Activated naive CD4-positive, alpha-beta T cell treated with Interleukin-2 at 50 U/mL for 16 hours (primary cell): ENCODE measurements around the gene CLRN2.

Experiments
- DNase-seq: peaks from one replicate; pipeline ENCODE4 v3.0.0-alpha.2; 2020

The CLRN2 gene, protein sequence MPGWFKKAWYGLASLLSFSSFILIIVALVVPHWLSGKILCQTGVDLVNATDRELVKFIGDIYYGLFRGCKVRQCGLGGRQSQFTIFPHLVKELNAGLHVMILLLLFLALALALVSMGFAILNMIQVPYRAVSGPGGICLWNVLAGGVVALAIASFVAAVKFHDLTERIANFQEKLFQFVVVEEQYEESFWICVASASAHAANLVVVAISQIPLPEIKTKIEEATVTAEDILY

DNA sequence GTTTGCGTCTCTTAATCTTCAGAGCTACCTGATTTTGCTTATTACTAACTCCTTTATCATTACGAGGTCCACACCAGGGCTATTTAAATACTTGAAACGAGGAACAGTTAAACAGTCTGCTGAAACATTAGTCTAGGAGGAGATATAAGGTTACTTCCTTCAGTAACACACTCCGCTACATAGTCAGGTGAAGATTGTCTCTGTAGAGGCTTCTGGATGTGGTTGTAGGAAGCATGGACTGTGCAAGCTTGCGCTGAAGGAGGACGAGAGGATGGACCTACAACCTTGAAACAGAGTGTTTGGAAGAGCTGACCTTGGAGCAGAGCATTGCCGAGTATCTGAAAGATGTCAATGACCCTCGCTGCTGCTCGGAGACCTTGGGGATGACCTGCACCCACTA lies at the start of gene CLRN2:
Gene CLRN2, plus strand, starts transcription at position 301 of the 400 bp plus-strand sequence. CDS start 102 bp downstream, outside the sequence.
- DNase-seq = no peak

DNA sequence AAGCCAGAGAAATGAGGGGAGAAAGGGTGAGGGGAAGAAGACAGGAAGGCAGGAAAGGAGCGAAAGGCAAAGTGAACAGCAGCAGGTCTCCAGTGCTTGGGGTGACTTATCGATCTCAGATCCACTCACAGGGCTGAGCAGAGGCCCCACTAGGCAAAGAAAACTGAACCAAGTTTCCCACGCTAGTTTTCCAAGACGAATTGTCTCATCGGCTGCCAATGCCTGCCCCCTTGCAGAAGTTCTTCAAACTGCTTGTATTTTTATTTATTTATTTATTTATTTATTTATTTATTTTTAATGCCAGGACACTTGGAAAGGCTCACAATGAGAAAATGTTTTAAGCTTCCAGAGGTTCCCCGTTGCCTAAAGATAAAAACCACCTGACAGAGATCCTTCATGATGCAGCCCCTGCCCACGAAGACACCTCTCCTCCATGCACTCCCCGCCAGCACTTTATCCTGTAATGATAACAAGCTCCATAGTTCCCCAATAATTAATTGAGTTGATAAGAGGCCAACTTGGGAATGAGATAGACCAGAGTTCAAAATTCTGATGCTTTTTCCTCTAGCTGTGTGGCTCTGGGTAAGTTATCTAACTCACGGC lies 46.2 kb upstream of the CLRN2 start:
- DNase-seq = no peak

DNA sequence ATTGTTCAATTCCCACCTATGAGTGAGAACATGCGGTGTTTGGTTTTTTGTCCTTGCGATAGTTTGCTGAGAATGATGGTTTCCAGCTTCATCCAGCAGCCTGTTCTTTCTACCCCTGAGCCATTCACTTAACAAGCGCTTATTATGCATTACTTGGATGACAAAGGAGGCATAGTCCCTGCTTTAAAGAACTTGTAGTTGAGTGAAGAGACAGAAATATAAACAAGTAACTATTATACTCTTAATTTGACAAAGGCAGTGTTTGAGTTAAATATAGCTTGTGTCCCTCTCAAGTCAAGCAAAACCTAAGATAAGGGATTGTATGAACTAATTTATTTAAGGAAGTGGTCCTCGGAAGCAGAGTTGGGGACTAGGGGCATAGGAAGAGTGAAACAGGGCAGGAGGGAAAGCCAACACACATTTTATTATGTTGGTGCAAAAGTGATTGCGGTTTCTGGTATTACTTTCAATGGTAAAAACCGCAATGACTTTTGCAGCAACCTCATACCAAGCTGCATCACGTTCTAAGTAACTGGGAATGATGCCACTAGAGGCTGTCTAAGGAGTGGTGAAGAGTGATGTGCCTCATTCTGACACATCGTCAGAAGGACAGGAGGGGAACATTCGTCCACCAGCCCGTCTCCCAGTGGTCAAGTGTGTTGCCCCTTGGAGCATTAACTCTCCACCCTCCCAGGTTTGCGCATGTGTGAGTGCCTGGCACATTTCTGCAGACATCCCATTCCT lies 44.9 kb upstream of the CLRN2 start:
- no peak for DNase-seq

DNA sequence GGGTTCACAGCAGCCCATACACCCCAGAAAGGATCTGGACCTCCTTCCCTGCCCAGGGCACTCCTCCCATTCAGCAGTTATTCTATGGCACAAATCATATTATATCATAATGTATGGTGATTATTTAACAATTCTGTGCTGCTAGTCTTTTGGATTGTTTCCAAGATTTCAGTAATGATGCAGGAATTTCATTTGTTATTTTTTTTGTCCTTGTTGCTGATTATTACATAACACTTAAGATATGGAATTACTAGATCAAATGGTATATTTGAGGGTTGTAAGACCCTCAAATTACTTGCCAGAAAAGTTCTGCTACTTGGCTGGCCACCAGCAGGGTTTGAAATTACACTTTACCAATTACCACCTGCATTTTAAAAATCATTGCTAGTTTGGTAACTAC lies 39.5 kb upstream of the CLRN2 start:
- no peak for DNase-seq

DNA sequence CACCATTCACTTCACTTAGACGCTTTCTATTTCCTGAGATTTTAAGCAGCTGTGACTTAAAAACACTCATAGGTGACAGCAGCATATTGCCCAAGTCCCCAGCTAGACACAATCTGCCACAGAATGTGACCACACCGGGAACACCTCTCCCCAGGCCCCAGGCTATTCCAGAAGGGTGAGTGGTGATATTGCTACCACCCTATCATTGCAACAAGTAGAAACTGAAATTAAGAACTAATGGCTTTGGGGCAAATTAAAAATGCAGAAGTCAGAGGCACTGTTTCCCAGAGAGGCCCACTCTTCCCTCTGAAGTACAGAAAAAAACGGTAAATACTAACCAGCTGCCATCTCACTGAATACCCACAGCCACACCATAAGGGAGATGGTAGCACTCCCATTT lies 38.1 kb upstream of the CLRN2 start:
- DNase-seq = no peak

DNA sequence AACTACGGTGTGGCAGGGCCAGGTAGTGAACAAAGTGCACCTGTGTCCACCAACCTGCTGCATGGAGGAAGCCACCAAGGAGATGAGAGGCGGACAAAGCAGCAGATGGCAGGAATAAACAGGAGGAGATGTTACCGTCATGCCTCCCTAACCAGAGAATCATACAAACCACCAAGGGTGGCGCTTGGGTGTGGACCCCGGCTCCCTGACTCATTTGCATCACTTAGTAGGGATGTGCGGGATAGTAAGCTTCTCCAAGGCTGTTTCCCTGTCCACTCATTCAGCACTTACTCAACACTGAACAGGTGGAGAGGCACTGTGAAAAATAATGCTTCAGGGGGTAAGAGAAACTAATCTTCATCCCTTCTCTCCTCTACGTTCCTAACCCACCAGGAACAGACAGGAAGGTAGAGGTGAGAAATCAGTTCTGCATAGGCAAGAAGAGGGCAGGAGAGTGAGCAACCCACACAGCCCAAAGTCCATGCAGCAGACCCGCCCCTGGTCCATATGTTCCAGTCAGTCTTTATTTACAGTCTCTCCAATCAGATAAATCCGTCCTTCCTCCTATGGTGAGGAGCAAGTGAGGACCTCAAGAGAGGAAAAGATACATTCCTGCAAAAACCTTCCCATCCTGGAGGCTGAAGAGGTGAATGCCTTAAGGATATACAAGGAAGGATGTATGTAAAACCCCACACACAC lies 37.0 kb upstream of the CLRN2 start:
- no peak for DNase-seq

DNA sequence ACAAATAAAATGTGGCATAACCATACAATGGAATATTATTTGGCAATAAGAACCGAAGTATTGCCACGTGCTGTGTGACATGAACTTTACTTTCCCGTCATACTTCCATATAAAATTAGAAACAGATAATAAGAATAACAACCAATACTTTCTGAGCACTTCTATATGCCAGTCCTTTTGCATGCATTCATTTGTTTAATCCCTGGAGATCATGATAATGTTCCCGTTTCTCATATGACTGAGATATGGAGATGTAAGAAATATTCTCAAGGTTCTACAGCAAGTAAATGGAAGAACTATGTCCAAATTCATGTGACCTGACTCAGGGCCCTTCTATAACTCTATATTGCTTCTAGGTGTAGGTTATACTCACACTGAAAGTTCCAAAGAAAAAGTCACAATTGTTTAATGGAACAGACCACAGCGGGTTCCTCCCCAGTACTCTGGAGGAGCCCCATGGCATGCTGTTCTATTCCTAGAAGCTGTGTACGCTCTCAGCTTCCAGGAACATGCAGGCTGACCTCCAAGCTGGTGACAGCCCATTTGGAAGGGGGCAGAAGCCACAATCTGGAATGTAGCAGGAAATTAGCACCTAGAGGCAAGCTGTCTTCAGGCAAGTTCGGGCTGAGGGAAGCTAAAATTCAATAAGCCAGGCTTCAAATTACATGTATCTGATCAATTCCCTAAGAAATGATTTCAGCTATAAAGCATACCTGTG lies 34.6 kb upstream of the CLRN2 start:
- DNase-seq = no peak

DNA sequence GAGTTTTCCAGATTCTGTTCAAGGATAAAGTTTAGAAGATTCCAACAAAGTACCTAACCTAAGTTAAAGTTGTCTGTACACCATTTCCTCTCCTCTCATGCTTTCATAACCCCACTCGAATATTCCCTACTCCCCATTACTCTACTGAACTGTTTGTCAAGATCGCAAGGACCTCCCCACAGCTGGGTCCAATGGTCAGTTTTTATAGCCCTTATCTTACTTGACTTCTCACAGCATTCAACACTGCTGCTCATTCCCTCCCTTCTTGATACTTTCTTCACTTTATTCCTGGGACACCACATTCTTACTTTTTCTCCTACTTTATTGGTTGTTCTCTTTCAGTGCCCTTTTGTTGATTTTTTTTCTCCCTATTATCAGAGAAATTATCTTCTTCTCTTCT lies 34.0 kb upstream of the CLRN2 start:
- no peak for DNase-seq

DNA sequence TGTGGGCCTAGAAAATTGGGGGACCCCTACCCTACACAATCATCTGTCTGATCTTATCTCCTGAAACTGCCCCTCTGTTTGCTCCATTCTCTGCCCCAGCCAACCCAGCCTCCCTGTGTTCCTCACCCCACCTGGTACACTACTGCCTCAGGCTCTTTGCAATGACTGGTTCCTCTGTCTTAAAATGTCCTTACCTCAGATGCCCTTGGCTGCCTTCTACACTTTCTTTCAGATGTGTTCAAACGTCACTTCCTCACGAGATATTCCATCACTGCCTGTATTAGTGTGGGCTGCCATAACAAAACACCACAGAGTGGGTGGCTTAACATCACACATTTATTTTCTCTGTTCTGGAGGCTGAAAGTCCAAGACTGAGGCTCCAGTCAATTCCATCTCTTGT lies 32.2 kb upstream of the CLRN2 start:
- no peak for DNase-seq

DNA sequence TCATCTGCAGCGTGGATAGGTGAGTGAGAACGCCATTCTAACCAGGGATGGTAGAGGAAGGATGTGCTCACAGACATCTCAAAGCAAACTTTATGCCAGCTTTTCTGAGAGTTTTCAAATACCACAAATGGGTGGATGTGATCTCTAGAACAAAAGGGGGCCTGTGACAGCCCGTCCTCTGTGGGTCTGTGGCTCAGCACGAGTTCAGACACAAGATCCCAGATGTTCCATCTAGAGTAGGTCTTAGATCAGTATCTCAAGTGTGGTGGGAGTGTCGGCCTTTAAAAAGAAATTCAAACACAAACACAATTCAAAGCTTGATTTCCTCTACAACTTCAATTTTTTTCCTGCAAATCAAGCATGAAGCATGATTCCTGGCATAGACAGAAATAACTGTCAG lies 25.8 kb upstream of the CLRN2 start:
- DNase-seq = no peak

DNA sequence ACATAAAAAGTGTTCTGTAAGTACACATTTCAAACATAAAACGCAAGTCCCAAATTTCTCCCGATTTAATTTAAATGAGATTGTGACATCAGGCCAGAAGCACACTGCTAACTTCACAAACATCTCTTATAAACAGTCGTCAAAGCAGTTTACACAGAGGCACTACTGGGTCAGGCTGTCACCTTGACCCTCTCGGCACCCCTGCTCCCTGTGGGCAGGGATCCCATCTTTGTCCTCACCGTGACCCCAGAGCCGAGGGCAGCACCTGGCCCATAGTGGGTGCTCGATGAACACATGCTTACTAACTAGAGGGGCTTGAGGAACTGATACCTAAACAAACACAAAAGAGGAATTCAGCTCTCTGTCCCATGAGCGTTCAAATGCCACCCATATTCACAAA lies 25.2 kb upstream of the CLRN2 start:
- no peak for DNase-seq

DNA sequence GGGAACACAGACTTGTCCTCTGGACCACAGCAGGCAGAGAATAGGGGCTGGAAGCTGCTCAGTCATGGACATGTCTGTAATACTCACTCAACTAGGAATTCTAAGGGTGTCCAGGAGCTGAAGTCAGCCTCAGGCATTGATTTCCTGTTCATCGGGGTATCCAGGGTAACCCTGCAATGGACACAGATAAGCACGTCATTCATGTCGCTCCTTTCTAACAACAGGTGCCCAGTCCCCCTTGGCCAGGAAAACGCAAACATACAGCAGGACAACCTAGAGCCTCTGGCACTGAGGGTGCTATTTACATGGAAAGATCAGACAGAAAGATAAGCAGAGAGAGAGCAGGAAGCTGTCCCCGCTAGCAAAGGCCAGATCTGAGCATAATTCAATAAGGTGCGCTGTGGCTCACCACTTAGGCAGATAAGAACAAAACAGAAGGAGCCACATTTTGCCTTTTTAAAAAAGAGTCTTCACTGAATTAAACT lies 24.3 kb upstream of the CLRN2 start:
- DNase-seq = no peak

DNA sequence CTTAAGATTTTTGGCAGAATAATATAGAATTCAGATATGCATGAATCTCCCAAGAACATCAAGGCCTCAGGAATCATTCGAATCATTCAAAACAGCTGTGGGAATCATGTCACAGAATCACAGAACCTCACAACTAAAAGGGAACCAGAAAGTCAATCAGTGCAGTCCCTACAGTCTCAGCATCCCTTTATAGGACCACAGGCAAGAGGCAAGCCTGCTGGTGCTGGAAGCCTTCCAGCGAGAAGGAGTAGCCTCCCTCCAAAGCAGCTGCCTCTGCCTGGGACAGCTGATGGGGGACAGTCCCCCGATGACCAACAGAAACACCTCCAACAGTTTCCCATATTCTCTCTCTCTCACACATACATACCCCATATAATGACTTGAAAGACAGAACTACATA lies 23.8 kb upstream of the CLRN2 start:
- DNase-seq = no peak

DNA sequence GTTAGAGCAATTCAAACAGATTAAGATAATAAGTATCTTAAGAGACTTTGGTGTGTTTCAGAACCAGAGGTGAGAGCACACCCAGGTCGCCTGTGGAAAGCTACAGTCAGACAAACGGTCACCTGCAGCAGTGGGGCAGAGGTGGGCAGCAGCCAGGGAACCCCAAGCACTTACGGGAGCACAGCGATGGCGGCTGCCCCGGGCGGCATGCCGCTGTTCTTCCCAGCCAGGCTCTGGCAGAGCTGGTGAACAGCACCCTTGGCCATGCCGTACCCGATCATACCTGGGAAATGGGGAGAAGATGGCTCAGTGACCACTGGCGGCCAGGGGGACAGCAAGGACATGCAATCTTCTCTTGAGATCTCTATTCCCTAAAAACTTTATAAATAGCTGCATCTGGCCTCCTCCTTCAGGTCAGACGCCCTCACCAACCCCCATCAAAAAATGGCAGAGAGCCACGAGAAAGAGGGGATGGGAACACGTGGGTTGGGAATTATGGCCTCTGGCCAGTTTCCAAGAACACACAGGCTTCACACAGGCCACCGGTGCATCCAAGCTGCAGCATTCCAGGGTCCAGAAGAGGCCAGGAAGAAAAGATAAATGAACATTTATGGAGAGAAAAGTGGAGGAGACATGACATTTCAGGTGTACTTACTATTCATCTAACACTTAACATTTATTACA lies 22.8 kb upstream of the CLRN2 start:
- DNase-seq = no peak

DNA sequence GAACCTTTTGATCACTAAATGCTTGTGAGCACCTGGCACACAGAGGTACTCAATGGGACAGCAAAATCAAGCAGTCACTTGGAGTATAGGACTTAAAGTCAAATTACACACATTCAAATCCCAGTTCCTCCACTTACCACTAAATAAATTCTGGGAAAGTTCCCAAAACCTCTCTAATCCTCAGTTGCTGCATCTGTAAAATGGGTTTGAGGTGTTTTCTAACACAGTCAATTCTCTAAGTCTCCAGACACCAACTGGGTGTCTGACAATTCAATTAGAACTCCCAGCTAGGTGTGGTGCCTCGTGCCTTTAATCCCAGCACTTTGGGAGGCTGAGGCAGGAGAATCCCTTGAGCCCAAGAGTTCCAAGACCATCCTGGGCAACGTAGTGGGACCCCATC lies 22.1 kb upstream of the CLRN2 start:
- DNase-seq = no peak

DNA sequence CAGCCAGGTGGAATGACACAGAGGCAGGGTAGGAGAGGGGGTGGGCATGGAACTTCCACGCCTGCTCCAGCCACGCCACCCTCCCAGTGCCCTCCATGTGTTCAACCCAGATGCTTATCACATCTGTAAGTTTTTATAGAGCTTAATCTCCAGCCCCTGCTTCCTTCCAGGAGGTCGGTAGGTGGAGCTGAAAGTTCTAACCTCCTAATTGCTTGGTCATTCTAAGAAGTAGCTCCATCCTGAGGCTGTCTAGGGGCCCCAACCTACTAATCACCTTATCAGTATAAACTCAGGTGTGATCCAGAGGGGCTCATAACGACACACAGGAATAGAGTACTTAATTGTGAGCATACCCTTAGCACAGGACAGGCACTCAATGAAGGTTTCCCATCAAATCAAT lies 21.3 kb upstream of the CLRN2 start:
- no peak for DNase-seq

DNA sequence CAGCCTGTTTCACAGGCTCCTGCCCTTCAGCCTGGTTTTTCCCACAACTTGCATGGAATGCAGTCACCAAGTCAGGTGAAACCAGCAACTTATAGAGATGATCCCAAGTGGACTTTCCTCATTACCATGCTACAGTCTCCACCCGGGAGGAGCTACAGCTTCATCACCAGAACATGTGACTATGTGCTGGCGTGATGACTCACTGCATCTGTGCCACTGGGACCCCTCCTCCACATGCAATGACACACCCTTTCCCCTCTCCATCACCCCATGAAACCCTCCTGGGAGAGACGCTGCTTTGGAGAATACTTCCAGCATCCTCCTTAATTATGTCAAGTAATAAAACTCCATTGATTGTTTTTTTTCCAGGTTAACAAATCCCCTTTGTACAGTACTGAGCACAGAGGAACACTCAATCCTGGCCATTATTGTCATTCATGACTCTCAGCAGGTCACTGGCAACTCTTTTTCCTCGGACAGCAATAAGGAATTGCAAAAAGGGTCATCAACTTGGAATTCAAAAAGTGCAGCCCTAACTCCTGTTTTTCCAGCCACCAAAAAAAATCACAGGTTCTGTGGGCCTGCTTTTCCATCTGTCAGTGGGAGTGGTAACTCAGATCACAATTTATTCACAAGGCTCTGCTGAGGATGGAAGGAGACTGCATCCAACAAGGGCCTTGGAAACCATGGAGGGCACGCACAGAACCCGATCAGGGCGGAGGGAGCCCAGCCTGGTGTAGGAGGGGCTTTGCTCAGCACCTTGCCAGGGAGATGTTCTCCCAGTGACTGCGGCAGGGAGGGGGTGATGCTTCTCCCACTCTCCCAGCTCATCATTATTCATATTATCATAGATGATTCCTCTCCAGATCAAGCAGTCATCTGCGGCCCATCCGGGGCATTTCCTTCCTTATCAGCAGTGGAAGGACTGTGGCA lies 20.4 kb upstream of the CLRN2 start:
- DNase-seq = no peak

DNA sequence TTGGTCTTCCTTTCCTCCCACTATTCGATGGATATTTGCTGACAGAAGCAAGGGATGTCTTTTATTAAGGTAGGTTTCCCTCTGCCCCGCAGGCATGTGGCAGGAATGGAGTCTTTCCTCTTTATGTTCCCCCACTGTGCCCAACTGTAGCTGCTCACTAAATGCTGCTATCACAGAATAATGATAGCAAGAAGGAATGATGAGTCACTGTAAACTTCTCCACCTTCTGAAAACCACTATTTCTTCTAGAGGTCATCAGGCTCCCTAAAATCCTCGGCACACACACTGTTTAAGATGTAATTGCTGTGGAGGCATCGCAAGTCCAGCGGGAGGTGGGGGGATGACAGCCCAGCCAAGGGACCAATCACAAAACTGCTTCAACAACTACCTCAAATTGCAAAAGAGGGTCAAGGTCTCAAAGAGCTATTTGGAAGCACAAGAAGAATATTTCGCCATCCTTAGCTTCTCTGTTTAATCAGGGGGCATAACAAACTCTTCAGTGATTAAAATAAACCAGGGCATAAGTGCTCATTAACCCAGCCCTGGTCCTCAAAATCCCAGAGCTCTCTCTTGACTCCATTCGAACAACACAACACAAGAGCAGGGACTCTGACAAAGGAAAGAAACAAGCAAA lies 17.0 kb upstream of the CLRN2 start:
- no peak for DNase-seq

DNA sequence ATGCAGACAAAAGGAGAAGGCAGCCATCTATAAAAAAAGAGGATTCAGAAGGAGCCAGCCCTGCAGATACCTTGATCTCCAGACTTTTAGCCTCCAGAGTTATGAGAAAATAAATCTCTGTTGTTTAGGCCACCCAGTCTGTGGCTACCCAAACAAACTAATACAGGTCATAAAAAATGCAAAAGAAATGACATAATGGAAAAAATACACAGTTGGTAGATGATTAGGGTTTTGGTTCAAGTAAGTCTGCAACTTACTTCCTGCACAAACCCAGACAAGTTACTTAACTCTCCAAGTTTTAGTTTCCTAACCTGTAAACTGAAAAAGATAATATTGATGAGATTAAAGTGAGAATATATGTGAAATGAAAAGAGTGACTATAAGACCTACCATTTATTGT lies 14.4 kb upstream of the CLRN2 start:
- DNase-seq = no peak

DNA sequence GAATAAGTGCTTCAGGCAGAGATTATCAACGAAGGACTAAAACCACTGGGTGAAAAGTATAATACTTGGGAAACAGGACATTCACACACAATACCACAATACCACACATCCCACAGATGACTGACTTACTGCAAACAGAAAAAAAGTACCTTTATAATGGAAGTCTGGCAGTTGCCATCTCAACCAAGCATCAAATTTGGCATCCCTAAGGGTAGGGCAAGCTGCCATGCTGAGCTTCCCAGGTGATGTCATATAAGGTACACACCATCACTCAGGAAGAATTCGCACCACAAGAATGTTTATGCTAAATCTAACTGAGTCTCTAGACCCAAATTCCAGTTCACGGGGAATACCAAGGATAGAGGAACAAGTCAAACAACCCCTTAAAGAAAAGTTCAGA lies 12.2 kb upstream of the CLRN2 start:
- DNase-seq = no peak

DNA sequence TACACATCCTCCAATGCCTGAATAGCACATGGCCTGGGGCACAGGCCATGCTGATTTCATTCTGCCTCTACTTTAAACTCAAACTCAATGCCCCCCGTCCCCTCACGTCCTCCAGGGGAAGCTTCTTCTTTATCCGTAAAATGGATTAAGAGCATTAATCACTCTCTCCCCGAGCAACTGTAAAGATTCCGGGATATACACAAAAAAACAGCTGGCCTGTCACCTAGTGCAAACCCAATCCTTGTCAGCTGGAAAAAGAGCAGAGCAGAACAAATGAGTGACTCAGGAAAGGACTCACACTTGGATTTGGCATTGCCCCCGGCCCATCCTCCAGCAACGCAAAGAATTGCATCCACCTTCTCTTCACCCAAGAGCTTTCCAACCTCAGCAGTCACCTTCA lies 10.9 kb upstream of the CLRN2 start:
- DNase-seq = no peak
